ENCODE data around the gene TAS1R1.

TAS1R1 gene

DNA sequence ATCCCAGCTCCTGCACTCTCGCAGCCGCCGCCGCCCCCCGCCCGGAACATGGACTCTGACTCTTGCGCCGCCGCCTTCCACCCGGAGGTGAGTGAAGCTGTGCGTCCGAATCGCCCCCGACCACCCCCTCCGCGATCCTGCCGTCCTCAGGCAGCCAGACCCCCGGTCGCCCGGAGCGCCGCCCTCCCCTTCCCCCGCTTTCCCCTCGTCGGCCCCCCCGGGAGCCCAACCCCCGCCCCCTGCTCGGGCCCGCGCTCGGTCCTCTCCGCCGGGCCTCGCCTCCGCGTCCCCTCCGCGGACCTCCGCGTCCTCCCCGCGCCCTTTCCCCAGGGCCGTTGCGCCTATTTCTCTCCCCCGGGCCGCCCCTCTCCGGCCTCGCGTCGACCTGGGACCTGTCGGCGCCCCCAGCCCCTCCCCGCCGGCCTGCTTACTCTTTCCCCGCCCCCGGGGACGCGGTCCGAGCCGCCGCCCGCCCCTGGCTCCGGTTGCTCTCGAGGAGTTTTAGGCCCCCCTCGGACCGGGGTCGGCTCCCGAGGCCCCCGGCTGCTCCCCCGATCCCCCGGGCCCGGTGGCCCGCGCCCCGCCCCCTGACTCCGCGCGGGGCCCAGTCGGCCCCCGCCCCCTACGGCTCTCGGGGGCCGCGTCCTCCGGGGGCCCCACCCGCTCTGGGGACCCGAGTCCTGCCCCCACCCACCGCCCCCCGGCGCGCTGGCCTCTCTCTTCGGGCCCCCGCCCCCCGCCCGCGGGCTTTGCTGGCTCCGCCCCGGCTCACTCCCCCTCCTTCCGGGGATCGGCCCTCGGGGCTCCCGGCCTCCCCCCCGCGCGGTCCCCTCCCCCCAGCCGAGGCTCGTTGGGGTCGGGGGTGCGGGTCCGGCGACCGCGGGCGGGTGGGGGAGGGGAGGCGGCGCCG, 59.2 kb downstream of the TAS1R1 start:
- DNase-seq (ENCODE audit: insufficient read length, low spot score) (peak; percentile 50), FAIRE-seq (no peak)
- TF ChIP-seq, protein P1, sequence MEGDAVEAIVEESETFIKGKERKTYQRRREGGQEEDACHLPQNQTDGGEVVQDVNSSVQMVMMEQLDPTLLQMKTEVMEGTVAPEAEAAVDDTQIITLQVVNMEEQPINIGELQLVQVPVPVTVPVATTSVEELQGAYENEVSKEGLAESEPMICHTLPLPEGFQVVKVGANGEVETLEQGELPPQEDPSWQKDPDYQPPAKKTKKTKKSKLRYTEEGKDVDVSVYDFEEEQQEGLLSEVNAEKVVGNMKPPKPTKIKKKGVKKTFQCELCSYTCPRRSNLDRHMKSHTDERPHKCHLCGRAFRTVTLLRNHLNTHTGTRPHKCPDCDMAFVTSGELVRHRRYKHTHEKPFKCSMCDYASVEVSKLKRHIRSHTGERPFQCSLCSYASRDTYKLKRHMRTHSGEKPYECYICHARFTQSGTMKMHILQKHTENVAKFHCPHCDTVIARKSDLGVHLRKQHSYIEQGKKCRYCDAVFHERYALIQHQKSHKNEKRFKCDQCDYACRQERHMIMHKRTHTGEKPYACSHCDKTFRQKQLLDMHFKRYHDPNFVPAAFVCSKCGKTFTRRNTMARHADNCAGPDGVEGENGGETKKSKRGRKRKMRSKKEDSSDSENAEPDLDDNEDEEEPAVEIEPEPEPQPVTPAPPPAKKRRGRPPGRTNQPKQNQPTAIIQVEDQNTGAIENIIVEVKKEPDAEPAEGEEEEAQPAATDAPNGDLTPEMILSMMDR (IDR thresholded peaks at IDR 0.05; ENCODE audit: insufficient read depth, missing control alignments): no peak

- FAIRE-seq (no peak), DNase-seq (ENCODE audit: insufficient read length, low spot score) (no peak)
- TF ChIP-seq, protein P1 (IDR thresholded peaks at IDR 0.05; ENCODE audit: insufficient read depth, missing control alignments): no peak
These were observed 60.0 kb downstream of the TAS1R1 start for GRCh38 chr1:6614929-6615785.

DNA sequence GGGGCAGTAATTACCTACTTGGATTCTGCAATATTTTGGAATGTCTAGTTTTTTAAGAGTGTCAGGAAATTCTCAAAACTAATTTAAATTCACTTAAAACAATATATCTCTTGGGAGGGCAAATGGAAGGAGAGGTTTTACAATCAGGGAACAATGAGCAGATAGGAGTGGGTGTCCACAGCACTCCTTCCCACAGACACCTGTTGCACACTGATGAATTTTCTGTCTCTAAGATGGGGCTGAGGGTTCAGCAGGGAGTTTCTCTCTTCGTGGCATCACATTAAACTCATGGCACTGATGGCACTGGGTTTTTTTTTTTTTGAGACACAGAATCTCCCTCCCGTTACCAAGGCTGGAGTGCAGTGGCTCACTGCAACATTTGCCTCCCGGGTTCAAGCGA, 63.9 kb downstream of the TAS1R1 start:
- TF ChIP-seq, protein P1 (IDR thresholded peaks at IDR 0.05; ENCODE audit: insufficient read depth, missing control alignments): no peak
- FAIRE-seq: no peak
- no peak for DNase-seq (ENCODE audit: insufficient read length, low spot score)

DNA sequence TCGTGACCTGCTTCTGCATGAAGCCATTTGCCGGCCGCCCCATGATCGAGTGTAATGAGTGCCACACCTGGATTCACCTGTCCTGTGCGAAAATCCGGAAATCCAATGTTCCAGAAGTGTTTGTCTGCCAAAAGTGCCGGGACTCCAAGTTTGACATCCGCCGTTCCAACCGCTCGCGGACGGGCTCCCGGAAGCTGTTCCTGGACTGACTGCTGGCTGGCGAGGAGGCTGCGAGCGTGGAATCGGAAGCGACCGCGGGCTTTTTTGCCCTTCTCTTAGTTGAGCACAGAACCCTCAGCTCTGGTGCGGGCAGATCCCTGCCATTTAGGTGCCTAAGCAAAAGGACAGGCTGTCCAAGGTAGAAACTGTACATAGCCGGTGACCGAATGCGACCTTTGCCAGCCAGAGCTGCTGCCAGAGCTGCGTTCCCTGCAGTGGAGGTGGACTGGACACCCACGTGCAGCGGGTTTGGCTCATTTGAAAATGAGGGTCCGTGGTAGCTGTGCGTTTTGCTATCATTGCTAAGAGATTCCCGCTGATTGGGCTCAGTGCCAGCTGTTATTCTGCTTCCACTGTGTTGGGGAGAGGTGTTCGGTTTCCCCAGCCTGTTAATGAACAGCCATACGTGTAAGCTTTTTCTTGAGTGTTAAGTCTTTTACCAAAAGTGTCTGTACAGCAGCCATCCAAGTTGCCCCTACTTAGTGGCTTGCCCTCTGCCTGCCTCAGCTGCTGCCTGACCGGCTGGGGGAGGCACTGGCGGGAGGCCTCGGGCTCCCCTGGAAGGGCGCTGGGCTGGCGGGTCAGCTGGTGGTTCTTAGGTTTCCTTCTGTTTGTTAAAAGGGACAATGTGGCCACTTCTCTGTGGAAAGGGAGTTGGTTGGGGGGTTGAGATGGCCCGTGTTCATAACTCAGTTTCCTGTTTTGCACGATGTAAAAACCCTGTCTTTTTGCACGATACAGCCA, 66.6 kb downstream of the TAS1R1 start:
- TF ChIP-seq, protein P1 (IDR thresholded peaks at IDR 0.05; ENCODE audit: insufficient read depth, missing control alignments): no peak
- FAIRE-seq (no peak), DNase-seq (ENCODE audit: insufficient read length, low spot score) (no peak)

- FAIRE-seq: no peak
- TF ChIP-seq, protein P1 (IDR thresholded peaks at IDR 0.05; ENCODE audit: insufficient read depth, missing control alignments): no peak
- DNase-seq (ENCODE audit: insufficient read length, low spot score): no peak
These were observed 67.5 kb downstream of the TAS1R1 start for GRCh38 chr1:6622396-6623152.

Measured in D721Med (cell line).